Activated CD4-positive, alpha-beta memory T cell treated with anti-CD3 and anti-CD28 coated beads for 36 hours (primary cell): ENCODE results near the gene SLC8A1. TPM values are rescaled to one million over a fixed set of nuclear protein-coding genes. Genes with fewer than 3 reads are reported as not detected.

Source experiments
- CTCF ChIA-PET: fragments of 350-600 bp; sonication (Branson Sonifier 250); formaldehyde crosslinking; loops from one replicate; lab custom pipeline; 2021; ENCODE audit warnings: antibody characterized with exemption, inconsistent platforms; lab: Charles Lee
- POLR2A ChIA-PET: fragments of 350-600 bp; sonication (Branson Sonifier 250); formaldehyde crosslinking; loops from one replicate; lab custom pipeline; 2021; ENCODE audit warnings: antibody characterized with exemption; lab: Charles Lee
- DNase-seq: peaks from one replicate; pipeline ENCODE4 v3.0.0-alpha.2; 2020
- H3K27ac Mint-ChIP-seq: one replicate; pipeline ENCODE4 v1.8.0; 2021; ENCODE audit warnings: mixed read lengths
- H3K27me3 Mint-ChIP-seq: one replicate; pipeline ENCODE4 v1.8.0; 2021; ENCODE audit warnings: mixed read lengths
- H3K36me3 Mint-ChIP-seq: one replicate; pipeline ENCODE4 v1.8.0; 2021; ENCODE audit warnings: mixed read lengths
- H3K4me1 Mint-ChIP-seq: one replicate; pipeline ENCODE4 v1.8.0; 2021; ENCODE audit warnings: low read depth, mixed read lengths
- H3K4me3 Mint-ChIP-seq: one replicate; pipeline ENCODE4 v1.8.0; 2021; ENCODE audit warnings: mild to moderate bottlenecking, mixed read lengths
- H3K9me3 Mint-ChIP-seq: one replicate; pipeline ENCODE4 v1.8.0; 2021; ENCODE audit warnings: mixed read lengths
- intact Hi-C: fragments of 100-400 bp; cut with micrococcal nuclease; formaldehyde crosslinking; loops from one replicate; pipeline ENCODE4 v1.15.1; 2023
- total RNA-seq, 2 experiments: library from RNA; stranded (reverse); gene quantifications; one replicate each; pipeline ENCODE4 v1.2.3, GENCODE V29; 2021

The SLC8A1 gene
- total RNA-seq, 2 experiments from 2014 or later, result 0.12 to 0.19 TPM

- Mint-ChIP-seq H3K36me3 (no peaks in the 10 kb centered on the region), H3K4me3 (no peak overlapping the region), H3K4me1 (no peaks in the 10 kb centered on the region), H3K27ac (no peak overlapping the region), H3K27me3 (no peaks in the 10 kb centered on the region), H3K9me3 (no peaks in the 10 kb centered on the region)
- ChIA-PET POLR2A (no interaction called here), CTCF (no interaction called here)
- intact Hi-C loops, result no loop called here
- no peak for DNase-seq
Observed at GRCh38 chr2:40433736-40434135, 18.2 kb downstream of the SLC8A1 start.

GRCh38 chr2:40432921-40433483 is 18.9 kb downstream of the SLC8A1 start:
- ChIA-PET POLR2A (no interaction called here), CTCF (no interaction called here)
- DNase-seq, result no peak
- intact Hi-C loops, result no loop called here
- Mint-ChIP-seq H3K4me3 (no peak overlapping the region), H3K27me3 (no peaks in the 10 kb centered on the region), H3K4me1 (no peaks in the 10 kb centered on the region), H3K27ac (no peak overlapping the region), H3K9me3 (no peaks in the 10 kb centered on the region), H3K36me3 (no peaks in the 10 kb centered on the region)

- no peak for DNase-seq
- intact Hi-C loops, result no loop called here
- H3K36me3 Mint-ChIP-seq, result no peaks in the 10 kb centered on the region
- no peaks in the 10 kb centered on the region for H3K4me1 Mint-ChIP-seq
- no peaks in the 10 kb centered on the region for H3K27me3 Mint-ChIP-seq
- ChIA-PET POLR2A (no interaction called here), CTCF (no interaction called here)
- no peaks in the 10 kb centered on the region for H3K9me3 Mint-ChIP-seq
- H3K4me3 Mint-ChIP-seq, result no peak overlapping the region
- no peak overlapping the region for H3K27ac Mint-ChIP-seq
Observed at GRCh38 chr2:40431600-40431955, 20.3 kb downstream of the SLC8A1 start.

DNA sequence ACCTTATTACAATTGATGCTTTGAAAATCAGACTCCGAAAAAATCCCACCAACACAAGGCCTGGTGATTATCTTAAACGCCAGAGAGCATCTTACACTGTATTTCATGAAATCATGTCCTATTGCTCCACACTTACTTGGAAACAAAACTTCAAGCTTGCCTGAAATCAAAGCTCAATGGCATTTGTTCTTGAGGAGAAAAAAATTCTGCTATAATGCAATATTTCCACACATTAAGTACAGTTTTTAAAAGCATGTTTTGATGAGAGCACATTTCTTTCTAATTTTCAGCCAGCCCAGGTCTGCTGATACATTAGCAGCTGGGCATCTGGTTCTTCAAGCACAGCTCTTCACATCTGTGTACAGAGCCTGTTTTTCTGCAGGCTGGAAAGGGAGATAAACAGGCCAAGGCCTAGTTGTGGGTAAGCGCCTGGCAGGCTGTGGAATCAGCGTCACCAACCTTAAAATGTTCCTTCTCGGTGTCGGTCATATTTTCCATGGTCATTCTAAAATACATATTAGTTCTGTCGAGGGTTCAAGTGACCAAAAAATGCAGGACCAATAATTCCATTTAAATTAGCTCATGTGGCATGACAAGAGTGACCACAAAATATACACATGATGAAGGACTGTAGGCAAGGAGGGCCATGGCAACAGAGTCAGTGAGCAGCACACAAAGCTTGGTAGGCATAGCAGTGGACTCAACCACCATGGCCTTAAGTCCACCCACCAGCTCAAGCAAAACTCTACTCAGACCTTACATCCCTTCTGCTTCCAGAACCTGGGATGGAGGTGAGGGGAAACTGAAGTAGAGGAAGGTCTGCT is 20.9 kb downstream of the SLC8A1 start:
- H3K4me3 Mint-ChIP-seq, result no peak overlapping the region
- H3K9me3 Mint-ChIP-seq, result no peaks in the 10 kb centered on the region
- ChIA-PET CTCF (no interaction called here), POLR2A (no interaction called here)
- intact Hi-C loops, result no loop called here
- H3K27ac Mint-ChIP-seq, result no peak overlapping the region
- no peak for DNase-seq
- H3K27me3 Mint-ChIP-seq, result no peaks in the 10 kb centered on the region
- H3K36me3 Mint-ChIP-seq, result no peaks in the 10 kb centered on the region
- H3K4me1 Mint-ChIP-seq, result no peaks in the 10 kb centered on the region

GRCh38 chr2:40428439-40428838 is 23.5 kb downstream of the SLC8A1 start:
- Mint-ChIP-seq H3K9me3 (no peaks in the 10 kb centered on the region), H3K4me1 (no peaks in the 10 kb centered on the region), H3K36me3 (no peaks in the 10 kb centered on the region), H3K4me3 (no peak overlapping the region), H3K27ac (no peak overlapping the region), H3K27me3 (no peaks in the 10 kb centered on the region)
- intact Hi-C loops, result no loop called here
- POLR2A ChIA-PET, result no interaction called here
- CTCF ChIA-PET, result no interaction called here
- no peak for DNase-seq

- H3K36me3 Mint-ChIP-seq, result no peaks in the 10 kb centered on the region
- no peaks in the 10 kb centered on the region for H3K9me3 Mint-ChIP-seq
- no peaks in the 10 kb centered on the region for H3K27me3 Mint-ChIP-seq
- no peak overlapping the region for H3K4me3 Mint-ChIP-seq
- CTCF ChIA-PET, result no interaction called here
- intact Hi-C loops, result no loop called here
- no peak overlapping the region for H3K27ac Mint-ChIP-seq
- H3K4me1 Mint-ChIP-seq, result no peaks in the 10 kb centered on the region
- no peak for DNase-seq
- POLR2A ChIA-PET, result no interaction called here
Observed at GRCh38 chr2:40421631-40422297, 30.1 kb downstream of the SLC8A1 start.

GRCh38 chr2:40420478-40420877 is 31.4 kb downstream of the SLC8A1 start:
- CTCF ChIA-PET, result no interaction called here
- intact Hi-C loops, result no loop called here
- no peak for DNase-seq
- Mint-ChIP-seq H3K27me3 (no peaks in the 10 kb centered on the region), H3K4me3 (no peak overlapping the region), H3K36me3 (no peaks in the 10 kb centered on the region), H3K9me3 (no peaks in the 10 kb centered on the region), H3K27ac (no peak overlapping the region), H3K4me1 (no peaks in the 10 kb centered on the region)
- POLR2A ChIA-PET, result no interaction called here

- intact Hi-C loops, result no loop called here
- CTCF ChIA-PET, result no interaction called here
- POLR2A ChIA-PET, result no interaction called here
- no peak overlapping the region for H3K4me3 Mint-ChIP-seq
- H3K27ac Mint-ChIP-seq, result no peak overlapping the region
- no peaks in the 10 kb centered on the region for H3K9me3 Mint-ChIP-seq
- no peaks in the 10 kb centered on the region for H3K36me3 Mint-ChIP-seq
- no peak for DNase-seq
- no peaks in the 10 kb centered on the region for H3K4me1 Mint-ChIP-seq
- no peaks in the 10 kb centered on the region for H3K27me3 Mint-ChIP-seq
Observed at GRCh38 chr2:40419364-40419762, 32.5 kb downstream of the SLC8A1 start.

DNA sequence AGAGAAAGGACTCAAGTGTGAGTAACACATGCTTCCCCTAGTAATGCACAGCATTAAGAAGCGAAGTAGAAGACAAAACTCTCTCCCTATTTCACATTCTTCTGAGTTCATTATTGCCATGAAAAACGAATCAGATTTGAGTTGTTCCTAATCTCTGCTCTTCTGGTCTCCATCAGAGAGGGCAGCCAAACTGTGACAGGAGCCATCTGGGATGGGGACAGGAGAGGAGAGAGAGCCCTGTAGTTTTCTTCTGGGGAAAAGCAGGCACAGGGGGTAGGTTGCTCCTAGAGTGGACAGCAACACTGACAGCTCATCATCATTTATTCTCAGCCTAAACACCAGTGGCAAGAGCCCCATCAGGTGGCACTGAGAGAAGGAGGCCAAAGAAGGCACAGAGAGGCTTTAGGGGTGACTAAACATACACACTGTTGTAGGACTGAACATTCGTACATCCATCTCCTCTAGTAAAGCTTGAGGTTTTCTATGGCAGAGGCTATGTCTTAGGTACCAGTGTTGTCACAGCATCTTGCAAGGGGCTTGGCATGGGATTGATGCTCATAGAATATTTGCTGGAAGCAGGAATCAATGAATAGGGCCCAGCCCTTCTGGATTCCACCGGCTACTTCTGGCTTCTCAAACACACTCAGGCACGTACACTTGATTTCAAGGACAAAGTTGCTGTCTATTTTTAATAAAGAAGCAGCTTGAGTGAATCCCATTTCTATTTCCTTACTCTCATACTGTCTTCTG is 33.1 kb downstream of the SLC8A1 start:
- DNase-seq, result no peak
- intact Hi-C loops, result no loop called here
- no peaks in the 10 kb centered on the region for H3K9me3 Mint-ChIP-seq
- H3K4me1 Mint-ChIP-seq, result no peaks in the 10 kb centered on the region
- H3K4me3 Mint-ChIP-seq, result no peak overlapping the region
- no peak overlapping the region for H3K27ac Mint-ChIP-seq
- no peaks in the 10 kb centered on the region for H3K36me3 Mint-ChIP-seq
- ChIA-PET CTCF (no interaction called here), POLR2A (no interaction called here)
- H3K27me3 Mint-ChIP-seq, result no peaks in the 10 kb centered on the region

DNA sequence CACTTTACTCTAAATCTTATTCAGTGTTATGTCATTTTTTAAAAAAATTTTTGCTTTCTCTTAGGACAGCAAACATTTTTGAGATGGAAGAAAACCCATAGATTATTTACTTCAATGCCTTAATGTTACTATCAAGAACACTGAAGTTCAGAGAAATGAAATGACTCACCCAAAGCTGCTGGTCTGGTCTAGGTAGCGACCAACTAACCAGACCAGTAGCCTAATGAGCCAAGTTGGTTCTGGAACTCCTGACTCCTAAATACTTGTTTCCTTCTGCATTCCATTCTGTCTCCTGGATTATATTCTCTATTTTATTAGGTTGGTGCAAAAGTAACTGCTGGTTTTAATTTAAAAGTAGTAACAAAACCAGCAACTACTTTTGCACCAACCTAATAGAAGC is 35.4 kb downstream of the SLC8A1 start:
- CTCF ChIA-PET, result no interaction called here

DNA sequence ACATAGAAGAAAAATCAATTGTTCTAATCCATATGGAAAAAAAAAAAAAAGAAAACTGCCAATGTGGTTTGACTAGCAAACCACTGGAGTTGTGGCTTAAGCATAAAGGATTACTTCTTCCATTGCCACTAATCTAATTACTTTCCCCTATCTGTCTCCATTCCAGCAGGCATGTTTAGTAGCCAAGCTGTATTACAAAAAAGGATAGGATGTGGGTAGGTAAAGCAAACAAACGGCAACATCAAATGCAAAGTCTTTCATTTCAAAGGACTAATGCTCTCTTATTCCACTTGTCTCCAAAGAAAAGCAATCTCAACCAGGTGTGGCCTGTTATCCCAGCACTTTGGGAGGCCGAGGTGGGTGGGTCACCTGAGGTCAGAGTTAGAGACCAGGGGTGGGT is 36.5 kb downstream of the SLC8A1 start:
- Mint-ChIP-seq H3K27ac (no peak overlapping the region), H3K36me3 (no peaks in the 10 kb centered on the region), H3K9me3 (no peaks in the 10 kb centered on the region), H3K4me1 (no peaks in the 10 kb centered on the region), H3K4me3 (no peak overlapping the region), H3K27me3 (no peaks in the 10 kb centered on the region)
- CTCF ChIA-PET, result no interaction called here
- intact Hi-C loops, result no loop called here
- no peak for DNase-seq
- POLR2A ChIA-PET, result no interaction called here

More for the DNA sequence above, 35.4 kb downstream of the SLC8A1 start:
- Mint-ChIP-seq H3K27me3 (no peaks in the 10 kb centered on the region), H3K27ac (no peak overlapping the region), H3K9me3 (no peaks in the 10 kb centered on the region), H3K4me3 (no peak overlapping the region), H3K4me1 (no peaks in the 10 kb centered on the region), H3K36me3 (no peaks in the 10 kb centered on the region)
- POLR2A ChIA-PET, result no interaction called here
- intact Hi-C loops, result no loop called here
- DNase-seq, result no peak

DNA sequence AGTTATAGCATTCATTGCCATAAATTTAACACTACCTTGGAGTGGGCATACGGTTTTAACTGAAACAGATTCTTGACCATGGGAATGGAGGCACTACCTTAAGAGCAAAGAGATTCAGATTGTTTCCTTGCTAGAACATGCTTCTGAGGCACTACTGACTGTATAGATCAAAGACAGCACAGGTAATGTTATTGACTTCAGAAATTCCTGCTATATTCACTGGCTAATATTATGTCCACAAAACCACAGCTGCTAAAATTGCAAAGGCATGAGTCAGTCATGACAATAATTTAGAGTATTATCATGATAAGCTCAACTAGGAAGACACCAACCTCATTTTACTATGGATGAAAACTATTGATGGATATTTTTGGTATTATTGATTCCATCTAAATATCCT is 39.4 kb downstream of the SLC8A1 start:
- H3K4me3 Mint-ChIP-seq, result no peak overlapping the region
- no peaks in the 10 kb centered on the region for H3K9me3 Mint-ChIP-seq
- H3K36me3 Mint-ChIP-seq, result no peaks in the 10 kb centered on the region
- intact Hi-C loops, result no loop called here
- H3K27me3 Mint-ChIP-seq, result no peaks in the 10 kb centered on the region
- CTCF ChIA-PET, result no interaction called here
- no peak for DNase-seq
- no peaks in the 10 kb centered on the region for H3K4me1 Mint-ChIP-seq
- H3K27ac Mint-ChIP-seq, result no peak overlapping the region
- POLR2A ChIA-PET, result no interaction called here
